Endodermal cell (in vitro differentiated cells): Measurements from ENCODE around the gene KRTCAP2. TPM values are rescaled to one million over a fixed set of nuclear protein-coding genes. Genes with fewer than 3 reads are reported as not detected.

ENCODE experiments used
- DNase-seq: peaks from one replicate; pipeline ENCODE4 v3.0.0-alpha.2; 2017
- H3K27ac ChIP-seq: 2 replicates; pipeline ENCODE4 v1.5.1; 2013; ENCODE audit warnings: mild to moderate bottlenecking, low read depth, low read length, moderate library complexity
- H3K27me3 ChIP-seq: 2 replicates; pipeline ENCODE4 v1.6.1; 2013; ENCODE audit warnings: mild to moderate bottlenecking, low read length, moderate library complexity; ENCODE audit not compliant: insufficient read depth, control insufficient read depth, poor library complexity, severe bottlenecking
- H3K36me3 ChIP-seq: 2 replicates; pipeline ENCODE4 v1.7.0; 2013; ENCODE audit warnings: mild to moderate bottlenecking, low read length, moderate library complexity; ENCODE audit not compliant: control insufficient read depth, insufficient read depth
- H3K4me1 ChIP-seq: one replicate; pipeline ENCODE4 v1.7.0; 2013; ENCODE audit warnings: low read length; ENCODE audit not compliant: control insufficient read depth, insufficient read depth
- H3K4me3 ChIP-seq: 2 replicates; pipeline ENCODE4 v1.5.1; 2013; ENCODE audit warnings: mild to moderate bottlenecking, low read length, moderate library complexity
- H3K9ac ChIP-seq: 2 replicates; pipeline ENCODE4 v1.6.1; 2013; ENCODE audit warnings: mild to moderate bottlenecking, low read length, moderate library complexity; ENCODE audit not compliant: poor library complexity, severe bottlenecking; ENCODE audit errors: extremely low read depth
- H3K9me3 ChIP-seq: 2 replicates; pipeline ENCODE4 v1.6.1; 2013; ENCODE audit warnings: mild to moderate bottlenecking, low read length, moderate library complexity; ENCODE audit not compliant: control insufficient read depth
- H3K27ac Mint-ChIP-seq: 2 replicates; pipeline ENCODE4 v1.8.0; 2020; ENCODE audit warnings: mixed read lengths
- H3K27me3 Mint-ChIP-seq: 2 replicates; pipeline ENCODE4 v1.8.0; 2021; ENCODE audit warnings: mild to moderate bottlenecking, mixed read lengths; ENCODE audit not compliant: insufficient read depth
- H3K36me3 Mint-ChIP-seq: 2 replicates; pipeline ENCODE4 v1.8.0; 2020; ENCODE audit warnings: low read depth, mixed read lengths
- H3K4me1 Mint-ChIP-seq: 2 replicates; pipeline ENCODE4 v1.8.0; 2020; ENCODE audit warnings: mixed read lengths
- H3K4me3 Mint-ChIP-seq: 2 replicates; pipeline ENCODE4 v1.8.0; 2020; ENCODE audit warnings: mild to moderate bottlenecking, moderate library complexity, mixed read lengths
- H3K9me3 Mint-ChIP-seq: 2 replicates; pipeline ENCODE4 v1.8.0; 2020; ENCODE audit warnings: mild to moderate bottlenecking, mixed read lengths
- WGBS, 2 experiments: methylation state at CpG; one replicate each; pipeline versions ENCODE4 v1.1.5 to v1.1.7; 2013; ENCODE audit warnings: missing lambda C conversion rate in 2 of 2, mixed read lengths in 1 of 2; ENCODE audit not compliant: insufficient coverage in 1 of 2, insufficient read length in 1 of 2; 5-methylcytosine and 5-hydroxymethylcytosine counted together
- total RNA-seq, 2 donors: library from RNA; stranded (reverse); fragmentation: NEBNext Ultra II Directional in 1 of 2; extraction: Animal tissue kit (Norgen Biotek cat#: 25700) in 1 of 2; gene quantifications; 2 replicates in 1 of 2; 3 replicates in 1 of 2; pipeline ENCODE4 v1.2.1, GENCODE V29; 2021
- TF ChIP-seq, protein P1 (sequence below): fragments of 200-600 bp; sonication (generic); conservative IDR thresholded peaks from 2 replicates; pipeline ENCODE4 v1.5.0; 2021; ENCODE audit warnings: antibody characterized with exemption, mild to moderate bottlenecking

KRTCAP2 gene
- total RNA-seq, 2 donors from 2014 or later = 143 to 152 TPM

GRCh38 chr1:155197901-155198546 is 24.9 kb upstream of the KRTCAP2 start:
- H3K4me3 ChIP-seq = no peak overlapping the region
- Mint-ChIP-seq H3K4me3 (no peak overlapping the region), H3K9me3 (no peaks in the 10 kb centered on the region), H3K4me1 (peaks cover 14% of the 10 kb centered on the region), H3K27me3 (no peaks in the 10 kb centered on the region), H3K36me3 (peaks cover 54% of the 10 kb centered on the region), H3K27ac (no peak overlapping the region)
- peak overlapping the region; percentile 99 for H3K27ac ChIP-seq
- H3K9me3 ChIP-seq = no peaks in the 10 kb centered on the region
- H3K9ac ChIP-seq = no peak overlapping the region
- H3K36me3 ChIP-seq = peaks cover 16% of the 10 kb centered on the region
- DNase-seq = no peak
- WGBS, 2 experiments = 91 to 97% methylated on average over 12 to 15 of the region's 15 CpGs
- no peaks in the 10 kb centered on the region for H3K4me1 ChIP-seq
- TF ChIP-seq, protein P1, sequence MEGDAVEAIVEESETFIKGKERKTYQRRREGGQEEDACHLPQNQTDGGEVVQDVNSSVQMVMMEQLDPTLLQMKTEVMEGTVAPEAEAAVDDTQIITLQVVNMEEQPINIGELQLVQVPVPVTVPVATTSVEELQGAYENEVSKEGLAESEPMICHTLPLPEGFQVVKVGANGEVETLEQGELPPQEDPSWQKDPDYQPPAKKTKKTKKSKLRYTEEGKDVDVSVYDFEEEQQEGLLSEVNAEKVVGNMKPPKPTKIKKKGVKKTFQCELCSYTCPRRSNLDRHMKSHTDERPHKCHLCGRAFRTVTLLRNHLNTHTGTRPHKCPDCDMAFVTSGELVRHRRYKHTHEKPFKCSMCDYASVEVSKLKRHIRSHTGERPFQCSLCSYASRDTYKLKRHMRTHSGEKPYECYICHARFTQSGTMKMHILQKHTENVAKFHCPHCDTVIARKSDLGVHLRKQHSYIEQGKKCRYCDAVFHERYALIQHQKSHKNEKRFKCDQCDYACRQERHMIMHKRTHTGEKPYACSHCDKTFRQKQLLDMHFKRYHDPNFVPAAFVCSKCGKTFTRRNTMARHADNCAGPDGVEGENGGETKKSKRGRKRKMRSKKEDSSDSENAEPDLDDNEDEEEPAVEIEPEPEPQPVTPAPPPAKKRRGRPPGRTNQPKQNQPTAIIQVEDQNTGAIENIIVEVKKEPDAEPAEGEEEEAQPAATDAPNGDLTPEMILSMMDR = no peak
- no peaks in the 10 kb centered on the region for H3K27me3 ChIP-seq

DNA sequence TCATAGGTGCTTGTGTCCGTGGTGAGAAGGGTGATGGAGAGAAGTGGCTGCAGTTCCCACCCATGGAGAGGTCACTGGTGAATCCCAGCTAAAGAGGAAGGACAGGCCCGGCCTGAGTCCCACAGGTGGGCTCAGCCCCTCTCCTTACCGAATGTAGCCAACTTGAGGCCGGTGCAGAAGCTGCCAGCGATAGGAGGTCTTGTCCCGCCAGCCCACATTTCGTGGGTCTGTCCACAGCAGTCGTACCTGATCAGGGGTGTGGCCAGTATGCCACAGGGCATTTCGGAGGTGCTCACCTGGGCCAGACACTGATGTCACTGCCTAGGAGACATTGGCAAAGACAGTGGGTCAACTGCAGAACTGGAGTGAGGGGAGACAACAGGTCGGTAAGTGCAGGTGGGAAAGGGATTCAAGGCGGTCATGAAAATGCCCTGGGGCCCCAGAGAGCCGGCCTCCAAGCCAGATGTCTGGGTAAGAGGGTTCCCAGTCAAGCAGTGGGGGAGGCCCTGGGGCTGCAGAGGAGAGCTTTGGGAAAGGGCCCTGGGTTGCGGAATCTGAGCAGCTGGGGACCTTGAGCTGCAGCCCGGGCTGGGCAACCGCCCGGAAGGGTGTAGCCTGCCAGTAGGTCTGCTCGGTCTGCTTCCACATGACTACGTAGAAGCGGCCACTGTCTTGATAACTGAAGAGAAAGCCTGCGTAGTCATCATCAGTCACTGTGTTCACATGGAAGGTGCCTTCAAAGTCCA is 24.0 kb upstream of the KRTCAP2 start:
- peak overlapping the region; percentile 87 for H3K4me3 Mint-ChIP-seq
- peak overlapping the region; percentile 79 for H3K4me3 ChIP-seq
- TF ChIP-seq, protein P1 = no peak

GRCh38 chr1:155196103-155196892 is 23.2 kb upstream of the KRTCAP2 start:
- peak overlapping the region; percentile 87 for H3K4me3 Mint-ChIP-seq
- peak overlapping the region; percentile 91 for H3K27ac Mint-ChIP-seq
- H3K9me3 ChIP-seq = no peaks in the 10 kb centered on the region
- H3K4me3 ChIP-seq = peak overlapping the region; percentile 79
- H3K4me1 ChIP-seq = no peaks in the 10 kb centered on the region
- H3K9ac ChIP-seq = no peak overlapping the region
- TF ChIP-seq, protein P1 = no peak
- peaks cover 42% of the 10 kb centered on the region for H3K36me3 Mint-ChIP-seq
- peaks cover 16% of the 10 kb centered on the region for H3K36me3 ChIP-seq
- H3K27me3 Mint-ChIP-seq = peaks cover 5% of the 10 kb centered on the region
- H3K4me1 Mint-ChIP-seq = peaks cover 21% of the 10 kb centered on the region
- WGBS, 2 experiments = 22 to 62% methylated on average over 4 to 6 of the region's 6 CpGs
- H3K9me3 Mint-ChIP-seq = no peaks in the 10 kb centered on the region
- H3K27me3 ChIP-seq = no peaks in the 10 kb centered on the region
- peak; percentile 93 for DNase-seq
- peak overlapping the region; percentile 99 for H3K27ac ChIP-seq

More for the DNA sequence above, 24.0 kb upstream of the KRTCAP2 start:
- H3K9ac ChIP-seq = no peak overlapping the region
- peak overlapping the region; percentile 53 for H3K27ac Mint-ChIP-seq
- peaks cover 16% of the 10 kb centered on the region for H3K36me3 ChIP-seq
- H3K9me3 Mint-ChIP-seq = no peaks in the 10 kb centered on the region
- no peaks in the 10 kb centered on the region for H3K4me1 ChIP-seq
- peaks cover 19% of the 10 kb centered on the region for H3K4me1 Mint-ChIP-seq
- H3K36me3 Mint-ChIP-seq = peaks cover 48% of the 10 kb centered on the region
- H3K9me3 ChIP-seq = no peaks in the 10 kb centered on the region
- WGBS, 2 experiments = 89% methylated on average over 19 to 20 of the region's 20 CpGs
- DNase-seq = no peak
- peak overlapping the region; percentile 99 for H3K27ac ChIP-seq
- no peaks in the 10 kb centered on the region for H3K27me3 ChIP-seq
- H3K27me3 Mint-ChIP-seq = peaks cover 4% of the 10 kb centered on the region
